Liver (tissue), 9 donors: ENCODE data around the gene GPR65. TPM values are rescaled to one million over a fixed set of nuclear protein-coding genes. Genes with fewer than 3 reads are reported as not detected.

Experiments
- DNase-seq: peaks from one replicate; pipeline ENCODE4 v3.0.0-alpha.2; 2017; ENCODE audit warnings: low spot score
- H3K27ac ChIP-seq, 2 donors: one replicate each; pipeline ENCODE4 v1.7.0; 2013; ENCODE audit warnings: inconsistent platforms in 2 of 2, low read length in 2 of 2, control low read depth in 1 of 2, low read depth in 1 of 2, mild to moderate bottlenecking in 1 of 2
- H3K27me3 ChIP-seq, 4 donors: one replicate each; pipeline versions ENCODE4 v1.6.1 to v1.7.0; 2013; ENCODE audit warnings: low read length in 3 of 4, inconsistent platforms in 1 of 4, mild to moderate bottlenecking in 1 of 4, moderate library complexity in 1 of 4; ENCODE audit not compliant: control insufficient read depth in 4 of 4, insufficient read depth in 4 of 4
- H3K36me3 ChIP-seq, 4 donors: one replicate each; pipeline versions ENCODE4 v1.6.1 to v1.7.0; 2013; ENCODE audit warnings: low read length in 3 of 4, mild to moderate bottlenecking in 3 of 4, low read depth in 1 of 4, moderate library complexity in 1 of 4; ENCODE audit not compliant: control insufficient read depth in 4 of 4, insufficient read depth in 3 of 4
- H3K4me1 ChIP-seq, 4 donors: one replicate each; pipeline versions ENCODE4 v1.6.1 to v1.7.0; 2013; ENCODE audit warnings: low read length in 3 of 4, mild to moderate bottlenecking in 3 of 4, moderate library complexity in 1 of 4; ENCODE audit not compliant: control insufficient read depth in 4 of 4, insufficient read depth in 4 of 4
- H3K4me3 ChIP-seq, 3 donors: one replicate each; pipeline versions ENCODE4 v1.6.1 to v1.7.0; 2013; ENCODE audit warnings: low read length in 3 of 3, control low read depth in 1 of 3, low read depth in 1 of 3, mild to moderate bottlenecking in 1 of 3
- H3K9ac ChIP-seq, 2 donors: one replicate each; pipeline ENCODE4 v1.7.0; 2013; ENCODE audit warnings: low read length in 2 of 2, mild to moderate bottlenecking in 2 of 2, moderate library complexity in 2 of 2, control low read depth in 1 of 2, low read depth in 1 of 2
- H3K9me3 ChIP-seq, 4 donors: one replicate each; pipeline versions ENCODE4 v1.6.1 to v1.7.0; 2013; ENCODE audit warnings: low read length in 3 of 4; ENCODE audit not compliant: control insufficient read depth in 4 of 4
- ATF3 ChIP-seq: IDR thresholded peaks from 2 replicates; pipeline ENCODE4 v1.6.1; 2016; ENCODE audit warnings: antibody characterized with exemption
- CTCF ChIP-seq: fragments of 150-350 bp; IDR thresholded peaks from 2 replicates; pipeline ENCODE4 v1.5.1; 2017; ENCODE audit warnings: improper control_type of control experiment, low read depth, low read length; ENCODE audit not compliant: missing input control
- EGR1 ChIP-seq, 2 donors: IDR thresholded peaks; 2 replicates each; pipeline ENCODE4 v1.6.1; 2016 to 2018; ENCODE audit warnings: antibody characterized with exemption in 2 of 2, low read depth in 2 of 2
- FOXA1 ChIP-seq: IDR thresholded peaks from 2 replicates; pipeline ENCODE4 v1.6.1; 2016; ENCODE audit warnings: antibody characterized with exemption
- FOXA2 ChIP-seq: IDR thresholded peaks from 2 replicates; pipeline ENCODE4 v1.6.1; 2016; ENCODE audit warnings: antibody characterized with exemption
- GABPA ChIP-seq, 2 donors: IDR thresholded peaks in 1 of 2; conservative IDR thresholded peaks in 1 of 2; 2 replicates each; pipeline ENCODE4 v1.6.1; 2016; ENCODE audit warnings: antibody characterized with exemption in 2 of 2, mild to moderate bottlenecking in 1 of 2, moderate library complexity in 1 of 2
- HNF4A ChIP-seq, 2 donors: conservative IDR thresholded peaks; 2 replicates each; pipeline ENCODE4 v1.6.1; 2016; ENCODE audit warnings: antibody characterized with exemption in 2 of 2, mild to moderate bottlenecking in 2 of 2
- HNF4G ChIP-seq: IDR thresholded peaks from 2 replicates; pipeline ENCODE4 v1.6.1; 2016; ENCODE audit warnings: antibody characterized with exemption
- JUND ChIP-seq, 2 donors: IDR thresholded peaks; 2 replicates each; pipeline ENCODE4 v1.6.1; 2016; ENCODE audit warnings: antibody characterized with exemption in 2 of 2
- MAX ChIP-seq: IDR thresholded peaks from 2 replicates; pipeline ENCODE4 v1.6.1; 2016; ENCODE audit warnings: antibody characterized with exemption
- NR2F2 ChIP-seq: IDR thresholded peaks from 2 replicates; pipeline ENCODE4 v1.6.1; 2016; ENCODE audit warnings: antibody characterized with exemption
- RAD21 ChIP-seq, 2 donors: IDR thresholded peaks; 2 replicates each; pipeline ENCODE4 v1.6.1; 2016; ENCODE audit warnings: antibody characterized with exemption in 2 of 2, mild to moderate bottlenecking in 2 of 2
- REST ChIP-seq: IDR thresholded peaks from 2 replicates; pipeline ENCODE4 v1.6.1; 2016; ENCODE audit warnings: antibody characterized with exemption, mild to moderate bottlenecking
- RXRA ChIP-seq, 2 donors: IDR thresholded peaks; 2 replicates each; pipeline ENCODE4 v1.6.1; 2017 to 2018; ENCODE audit warnings: antibody characterized with exemption in 2 of 2, mild to moderate bottlenecking in 1 of 2
- SP1 ChIP-seq: IDR thresholded peaks from 2 replicates; pipeline ENCODE4 v1.6.1; 2018; ENCODE audit warnings: antibody characterized with exemption, mild to moderate bottlenecking
- TAF1 ChIP-seq: conservative IDR thresholded peaks from 2 replicates; pipeline ENCODE4 v1.6.1; 2016; ENCODE audit warnings: antibody characterized with exemption, mild to moderate bottlenecking
- YY1 ChIP-seq: IDR thresholded peaks from 2 replicates; pipeline ENCODE4 v1.6.1; 2016; ENCODE audit warnings: antibody characterized with exemption, mild to moderate bottlenecking
- ZBTB33 ChIP-seq: IDR thresholded peaks from 2 replicates; pipeline ENCODE4 v1.6.1; 2016; ENCODE audit warnings: antibody characterized with exemption
- WGBS: extraction: QIAGEN DNeasy Blood & Tissue Kit; methylation state at CpG from one replicate; pipeline ENCODE4 v1.1.7; 2013; 5-methylcytosine and 5-hydroxymethylcytosine counted together
- polyA plus RNA-seq, 2 donors: library from polyadenylated mRNA; stranded (reverse) in 1 of 2; unstranded in 1 of 2; fragments of 200-250 nt in 1 of 2; fragments of >200 nt in 1 of 2; fragmentation: Nextera tagmentation in 1 of 2; extraction: Ambion mirVana in 1 of 2; gene quantifications; one replicate each; pipeline versions ENCODE4 v1.2.1 to v1.2.3, GENCODE V29; 2013 to 2015
- total RNA-seq, 2 donors: library from RNA; depleted of rRNA; stranded (reverse); fragments of >200 nt; gene quantifications; one replicate each; pipeline ENCODE4 v1.2.3, GENCODE V29; 2014
- donor health status: healthy.
- donor health status: healthy.
- donor health status: healthy.
- donor health status: healthy.
- donor health status: healthy.

The GPR65 gene
- total and polyA plus RNA-seq, 4 donors: 0.72 to 4.5 (median 1.7) TPM

- peaks cover 0 to 6% (median 0%) of the 10 kb centered on the region in 4 donors for H3K36me3 ChIP-seq
- no peak for TF ChIP-seq SP1
- no peak for TF ChIP-seq ZBTB33
- TF ChIP-seq FOXA1: no peak
- no peak for TF ChIP-seq EGR1 (IDR thresholded peaks at IDR 0.05; ENCODE audit: low read depth in 2 of 2)
- no peak for TF ChIP-seq RXRA (IDR thresholded peaks at IDR 0.05)
- H3K4me1 ChIP-seq: peaks cover 10 to 27% (median 21%) of the 10 kb centered on the region in 4 donors
- H3K9me3 ChIP-seq: no peaks in the 10 kb centered on the region
- no peak for DNase-seq
- H3K4me3 ChIP-seq: no peak overlapping the region
- H3K27me3 ChIP-seq: no peaks in the 10 kb centered on the region
- no peak overlapping the region for H3K9ac ChIP-seq
- WGBS: 81% methylated on average over 1 of the region's 1 CpG
- H3K27ac ChIP-seq: peak overlapping the region; percentile 39 to 51
Measured at GRCh38 chr14:88048351-88048750, 43.4 kb downstream of the GPR65 start.

- Histone ChIP-seq H3K9me3 (no peaks in the 10 kb centered on the region), H3K27ac (peak overlapping the region in 1 of 2 donors; percentile 55), H3K9ac (no peak overlapping the region), H3K36me3 (peaks cover 0 to 6% (median 0%) of the 10 kb centered on the region in 4 donors), H3K4me3 (no peak overlapping the region), H3K27me3 (no peaks in the 10 kb centered on the region), H3K4me1 (peaks cover 10 to 26% (median 18%) of the 10 kb centered on the region in 4 donors)
- TF ChIP-seq JUND (IDR thresholded peaks at IDR 0.05) (no peak), TAF1 (no peak), ATF3 (no peak), HNF4G (no peak), ZBTB33 (no peak), YY1 (no peak), GABPA (IDR thresholded peaks at IDR 0.05 in 1 of 2, conservative IDR thresholded peaks at IDR 0.05 in 1 of 2) (no peak), FOXA2 (no peak), HNF4A (conservative IDR thresholded peaks at IDR 0.05) (no peak), MAX (no peak), SP1 (no peak), RXRA (IDR thresholded peaks at IDR 0.05) (no peak), REST (no peak), EGR1 (IDR thresholded peaks at IDR 0.05; ENCODE audit: low read depth in 2 of 2) (no peak), CTCF (no peak), RAD21 (IDR thresholded peaks at IDR 0.05) (no peak), NR2F2 (no peak)
- WGBS: 86% methylated on average over 1 of the region's 1 CpG
- DNase-seq: no peak
Measured at GRCh38 chr14:88049266-88049665, 44.3 kb downstream of the GPR65 start.
